ENCODE measurements around the gene ACER1.
"Not testable (repeated sequence)": the region's sequence is repeated elsewhere in the genome, so short reads cannot be mapped to it uniquely, and the experiment has no call there.

The ACER1 gene

DNA sequence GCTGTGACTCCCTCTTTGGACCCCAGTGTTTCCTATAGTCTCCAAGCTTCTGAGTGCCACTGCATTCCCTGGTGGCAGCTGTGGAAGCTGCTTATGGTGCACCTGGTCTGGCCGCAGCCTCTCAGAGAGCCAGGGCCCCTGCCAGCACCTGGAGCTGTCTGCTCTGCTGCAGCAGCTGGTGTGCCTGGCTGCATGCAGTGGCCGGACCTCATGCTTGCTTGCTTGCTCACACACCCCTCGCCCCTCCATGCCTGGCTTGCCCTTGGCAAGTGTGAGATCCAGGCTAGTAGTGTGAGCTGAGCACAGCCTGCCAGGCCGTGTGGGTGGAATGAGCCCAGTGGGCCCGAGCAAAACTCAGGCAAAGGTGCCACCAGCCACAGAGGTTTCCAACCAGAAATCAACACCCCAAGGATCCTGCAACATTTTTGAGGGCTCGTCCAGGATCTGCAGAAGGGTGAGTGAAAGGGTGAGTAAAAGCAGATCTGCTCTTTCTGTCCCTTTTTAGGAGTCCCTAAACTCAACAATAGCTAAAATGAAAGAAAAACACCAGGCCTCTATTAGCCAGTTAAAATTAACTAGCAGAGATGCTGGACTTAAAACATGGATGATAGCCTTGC lies 46.0 kb downstream of the ACER1 start:
- DNase-seq (ENCODE audit: low read depth), result no peak
- H3K4me3 ChIP-seq (ENCODE audit: low read length), result no peak overlapping the region
- TF ChIP-seq, protein P1, sequence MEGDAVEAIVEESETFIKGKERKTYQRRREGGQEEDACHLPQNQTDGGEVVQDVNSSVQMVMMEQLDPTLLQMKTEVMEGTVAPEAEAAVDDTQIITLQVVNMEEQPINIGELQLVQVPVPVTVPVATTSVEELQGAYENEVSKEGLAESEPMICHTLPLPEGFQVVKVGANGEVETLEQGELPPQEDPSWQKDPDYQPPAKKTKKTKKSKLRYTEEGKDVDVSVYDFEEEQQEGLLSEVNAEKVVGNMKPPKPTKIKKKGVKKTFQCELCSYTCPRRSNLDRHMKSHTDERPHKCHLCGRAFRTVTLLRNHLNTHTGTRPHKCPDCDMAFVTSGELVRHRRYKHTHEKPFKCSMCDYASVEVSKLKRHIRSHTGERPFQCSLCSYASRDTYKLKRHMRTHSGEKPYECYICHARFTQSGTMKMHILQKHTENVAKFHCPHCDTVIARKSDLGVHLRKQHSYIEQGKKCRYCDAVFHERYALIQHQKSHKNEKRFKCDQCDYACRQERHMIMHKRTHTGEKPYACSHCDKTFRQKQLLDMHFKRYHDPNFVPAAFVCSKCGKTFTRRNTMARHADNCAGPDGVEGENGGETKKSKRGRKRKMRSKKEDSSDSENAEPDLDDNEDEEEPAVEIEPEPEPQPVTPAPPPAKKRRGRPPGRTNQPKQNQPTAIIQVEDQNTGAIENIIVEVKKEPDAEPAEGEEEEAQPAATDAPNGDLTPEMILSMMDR (conservative IDR thresholded peaks at IDR 0.05; ENCODE audit: low read length), result no peak

DNA sequence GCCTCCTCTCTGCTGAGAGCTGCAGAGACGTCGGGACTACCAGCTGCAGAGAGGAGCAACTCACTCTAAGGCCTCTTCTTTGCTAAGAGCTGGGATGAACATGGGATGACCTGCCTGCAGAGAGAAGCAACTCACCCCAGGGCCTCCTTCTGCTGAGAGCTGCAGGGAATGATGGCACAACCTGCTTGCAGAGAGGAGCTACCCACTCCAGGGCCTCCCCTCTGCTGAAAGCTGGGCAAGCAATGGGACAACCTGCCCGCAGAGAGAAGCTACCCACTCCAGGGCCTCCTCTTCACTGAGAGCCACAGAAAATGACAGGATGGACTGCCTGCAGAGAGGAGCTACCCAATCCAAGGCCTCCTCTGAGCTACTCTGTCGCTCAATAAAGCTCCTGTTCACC lies 46.7 kb downstream of the ACER1 start:
- DNase-seq (ENCODE audit: low read depth), result no peak
- H3K4me3 ChIP-seq (ENCODE audit: low read length), result no peak overlapping the region
- TF ChIP-seq, protein P1 (conservative IDR thresholded peaks at IDR 0.05; ENCODE audit: low read length), result no peak

DNA sequence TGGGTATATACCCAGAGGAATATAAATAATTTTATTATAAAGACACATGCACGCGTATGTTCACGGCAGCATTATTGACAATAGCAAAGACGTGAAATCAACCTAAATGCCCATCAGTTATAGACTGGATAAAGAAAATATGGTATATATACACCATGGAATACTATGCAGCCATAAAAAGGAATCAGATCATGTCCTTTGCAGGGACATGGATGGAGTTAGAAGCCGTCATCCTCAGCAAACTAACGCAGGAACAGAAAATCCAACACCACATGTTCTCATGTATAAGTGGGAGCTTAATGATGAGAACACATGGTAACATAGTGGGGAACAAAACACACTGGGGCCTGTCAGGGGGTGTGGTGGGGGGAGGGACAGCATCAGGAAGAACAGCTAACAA lies 51.0 kb downstream of the ACER1 start:
- H3K4me3 ChIP-seq (ENCODE audit: low read length); DNase-seq (ENCODE audit: low read depth): not testable (repeated sequence)

DNA sequence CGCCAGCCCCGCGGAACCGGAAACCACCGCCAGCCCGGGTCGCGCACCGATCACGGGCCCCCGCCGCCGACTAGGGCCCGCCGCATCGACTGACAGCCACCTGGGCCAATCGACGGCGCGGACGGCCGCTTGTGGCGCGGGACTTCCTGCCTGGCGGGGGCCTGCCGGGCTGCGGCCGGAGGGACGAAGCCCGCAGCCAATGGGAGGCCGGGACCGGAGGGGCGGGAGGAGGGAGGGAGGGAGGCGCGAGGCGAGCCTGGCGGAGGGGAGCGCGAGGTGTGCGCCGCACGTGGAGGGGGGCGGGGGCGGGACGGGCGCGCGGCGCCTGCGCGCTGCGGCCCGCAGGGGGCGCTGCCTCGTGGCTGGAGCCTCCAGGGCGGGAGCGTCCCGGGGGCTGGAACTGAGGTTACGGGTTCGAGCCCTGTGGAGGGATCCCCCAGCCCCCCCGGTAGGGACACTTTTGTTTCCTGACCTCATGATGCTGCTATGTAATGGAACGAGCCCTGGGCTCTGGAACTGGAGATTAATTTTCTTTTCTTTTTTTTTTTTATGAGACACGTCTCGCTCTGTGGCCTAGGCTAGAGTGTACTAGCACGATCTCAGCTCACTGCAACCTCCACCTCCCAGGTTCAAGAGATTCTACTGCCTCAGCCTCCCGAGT lies 53.4 kb downstream of the ACER1 start, which contains the start of gene MLLT1:
TSS of gene MLLT1 (minus strand) at position 45 of the 661 bp plus-strand sequence. CDS start 191 bp downstream, outside the sequence.
- TF ChIP-seq, protein P1 (conservative IDR thresholded peaks at IDR 0.05; ENCODE audit: low read length), result peak; percentile 48
- DNase-seq (ENCODE audit: low read depth), result peak; percentile 99
- peak within 1 kb of the TSS; percentile 86 for H3K4me3 ChIP-seq (ENCODE audit: low read length)

DNA sequence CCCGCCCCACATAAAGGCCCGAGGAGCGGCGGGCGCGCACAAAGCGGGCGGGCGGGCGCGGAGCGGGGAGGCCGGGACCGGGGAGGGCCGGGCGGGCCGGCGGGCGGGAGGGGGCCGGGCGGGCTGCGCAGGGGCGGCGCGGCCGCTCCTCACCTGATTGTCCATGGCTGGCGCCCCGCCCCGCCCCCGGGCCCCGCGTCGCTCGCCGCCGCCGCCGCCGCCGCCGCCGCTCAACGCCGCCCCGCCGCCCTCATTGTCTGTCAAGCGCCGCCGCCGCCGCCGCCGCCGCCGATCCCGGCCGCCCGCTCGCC lies 53.8 kb downstream of the ACER1 start:
- DNase-seq (ENCODE audit: low read depth), result no peak
- TF ChIP-seq, protein P1 (conservative IDR thresholded peaks at IDR 0.05; ENCODE audit: low read length), result no peak
- H3K4me3 ChIP-seq (ENCODE audit: low read length), result peak overlapping the region; percentile 86

DNA sequence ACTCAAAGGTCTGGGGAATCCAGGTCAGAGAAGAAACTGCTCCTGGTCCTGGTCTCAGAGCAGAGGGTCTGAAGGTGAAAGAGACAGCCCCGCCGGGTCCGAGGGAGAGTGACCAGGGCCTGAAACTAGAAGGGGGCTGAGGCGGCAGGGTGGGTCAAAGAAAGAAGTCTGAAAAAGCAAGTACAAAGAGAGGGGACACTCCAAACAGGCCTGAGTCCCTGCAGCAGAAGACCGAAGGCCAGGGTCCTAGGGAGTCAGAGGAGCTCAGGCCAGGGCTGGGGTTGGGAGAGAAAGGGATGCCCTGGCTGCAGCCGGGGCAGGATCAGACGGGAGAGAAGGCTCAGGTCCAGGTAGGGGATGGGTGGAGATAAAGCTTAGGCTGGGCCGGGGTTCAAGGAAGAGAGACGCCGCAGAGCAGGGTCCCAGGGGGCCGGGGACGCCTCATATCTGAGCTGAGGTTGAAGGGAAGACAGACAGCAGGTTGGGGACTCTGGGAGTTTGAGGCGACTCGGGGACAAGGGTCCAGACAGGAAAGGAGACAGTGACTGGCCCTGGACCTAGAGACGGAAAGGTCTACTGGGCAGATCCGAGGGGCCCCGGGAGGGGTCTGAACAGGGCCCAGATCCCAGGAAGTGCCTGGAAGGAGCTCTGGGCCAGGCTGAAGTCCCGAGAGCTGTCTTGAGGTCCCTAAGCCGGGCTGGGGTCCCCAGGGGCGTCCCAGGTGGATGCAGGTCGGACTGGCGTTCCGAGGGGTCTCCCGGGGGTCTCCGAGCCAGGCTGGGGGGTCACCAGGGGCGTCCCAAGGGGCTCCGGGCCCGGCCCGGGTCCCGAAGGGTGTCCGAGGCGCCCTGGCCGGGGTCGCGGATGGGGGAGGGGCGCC lies 54.4 kb downstream of the ACER1 start:
- DNase-seq (ENCODE audit: low read depth), result no peak
- TF ChIP-seq, protein P1 (conservative IDR thresholded peaks at IDR 0.05; ENCODE audit: low read length), result no peak
- peak overlapping the region; percentile 86 for H3K4me3 ChIP-seq (ENCODE audit: low read length)

DNA sequence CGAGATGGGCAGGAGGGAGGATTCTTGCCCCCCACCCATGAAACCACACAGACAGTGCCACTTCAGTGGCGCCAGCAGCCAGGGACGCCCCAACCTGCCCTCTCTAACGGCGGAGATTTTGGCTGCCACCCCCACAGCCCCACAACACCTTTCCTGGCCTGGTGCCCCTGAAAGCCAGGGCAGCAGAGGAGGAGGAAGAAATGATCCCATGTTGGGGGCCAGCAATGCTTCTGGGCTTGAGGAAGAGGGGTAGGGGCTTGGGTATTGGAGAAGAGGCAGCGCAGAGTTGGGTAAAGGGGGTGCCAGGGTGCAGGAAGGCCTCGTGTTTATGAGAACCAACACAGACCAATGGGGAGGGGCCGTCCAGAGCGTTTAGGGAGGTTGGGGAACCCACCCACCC lies 55.4 kb downstream of the ACER1 start:
- TF ChIP-seq, protein P1 (conservative IDR thresholded peaks at IDR 0.05; ENCODE audit: low read length), result no peak
- H3K4me3 ChIP-seq (ENCODE audit: low read length), result peak overlapping the region; percentile 86
- no peak for DNase-seq (ENCODE audit: low read depth)
